CD8-positive, alpha-beta memory T cell (primary cell): ENCODE measurements around the gene TMED10. TPM values are rescaled to one million over a fixed set of nuclear protein-coding genes. Genes with fewer than 3 reads are reported as not detected.

ENCODE experiments used
- CTCF ChIA-PET: fragments of 350-600 bp; sonication (Branson Sonifier 250); formaldehyde crosslinking; loops from one replicate; lab custom pipeline; 2021; ENCODE audit warnings: antibody characterized with exemption; lab: Charles Lee
- POLR2A ChIA-PET: fragments of 350-600 bp; sonication (Branson Sonifier 250); formaldehyde crosslinking; loops from one replicate; lab custom pipeline; 2021; ENCODE audit warnings: antibody characterized with exemption; lab: Charles Lee
- DNase-seq, 5 donors: peaks; one replicate each; pipeline versions ENCODE4 v3.0.0 to v3.0.0-alpha.2; 2020 to 2022; ENCODE audit warnings: mixed read lengths in 1 of 5
- H3K27ac ChIP-seq: one replicate; pipeline ENCODE4 v1.7.0; 2013; ENCODE audit warnings: low read depth, mild to moderate bottlenecking, low read length, moderate library complexity
- H3K27me3 ChIP-seq: 2 replicates; pipeline ENCODE4 v1.7.0; 2013; ENCODE audit warnings: low read length, mild to moderate bottlenecking; ENCODE audit not compliant: insufficient read depth, poor library complexity, severe bottlenecking
- H3K36me3 ChIP-seq: 2 replicates; pipeline ENCODE4 v1.7.0; 2013; ENCODE audit warnings: mild to moderate bottlenecking, low read length, moderate library complexity; ENCODE audit not compliant: insufficient read depth
- H3K4me1 ChIP-seq: 2 replicates; pipeline ENCODE4 v1.7.0; 2013; ENCODE audit warnings: mild to moderate bottlenecking, low read length, moderate library complexity; ENCODE audit not compliant: insufficient read depth
- H3K4me3 ChIP-seq: 2 replicates; pipeline ENCODE4 v1.7.0; 2013; ENCODE audit warnings: mild to moderate bottlenecking, low read length
- H3K9me3 ChIP-seq: 2 replicates; pipeline ENCODE4 v1.7.0; 2013; ENCODE audit warnings: mild to moderate bottlenecking, low read length
- H3K27ac Mint-ChIP-seq, 8 donors: one replicate each; pipeline ENCODE4 v1.8.0; 2020 to 2021; ENCODE audit warnings: mixed read lengths in 8 of 8, mild to moderate bottlenecking in 6 of 8, inconsistent platforms in 3 of 8, moderate library complexity in 3 of 8
- H3K27me3 Mint-ChIP-seq, 2 donors: one replicate each; pipeline ENCODE4 v1.8.0; 2020 to 2021; ENCODE audit warnings: mixed read lengths in 2 of 2, mild to moderate bottlenecking in 1 of 2, moderate library complexity in 1 of 2
- H3K36me3 Mint-ChIP-seq, 3 donors: one replicate each; pipeline ENCODE4 v1.8.0; 2020 to 2021; ENCODE audit warnings: mixed read lengths in 3 of 3, inconsistent platforms in 1 of 3, mild to moderate bottlenecking in 1 of 3
- H3K4me1 Mint-ChIP-seq, 3 donors: one replicate each; pipeline ENCODE4 v1.8.0; 2020 to 2021; ENCODE audit warnings: mixed read lengths in 3 of 3, inconsistent platforms in 1 of 3, mild to moderate bottlenecking in 1 of 3
- H3K4me3 Mint-ChIP-seq, 7 donors: one replicate each; pipeline ENCODE4 v1.8.0; 2020 to 2021; ENCODE audit warnings: mixed read lengths in 7 of 7, mild to moderate bottlenecking in 6 of 7, moderate library complexity in 4 of 7, inconsistent platforms in 2 of 7
- H3K9me3 Mint-ChIP-seq, 5 donors: one replicate each; pipeline ENCODE4 v1.8.0; 2020 to 2022; ENCODE audit warnings: mixed read lengths in 5 of 5, mild to moderate bottlenecking in 3 of 5, moderate library complexity in 2 of 5, inconsistent platforms in 1 of 5
- polyA plus RNA-seq: library from polyadenylated mRNA; unstranded; fragments of 300-500 nt; fragmentation: Illumina TruSeq; gene quantifications from one replicate; pipeline ENCODE4 v1.2.3, GENCODE V29; 2021
- total RNA-seq, 2 experiments: library from RNA; stranded (reverse); gene quantifications; one replicate each; pipeline ENCODE4 v1.2.3, GENCODE V29; 2021

The TMED10 gene
- total and polyA plus RNA-seq, 3 experiments from 2014 or later, result 178 to 321 (median 178) TPM

DNA sequence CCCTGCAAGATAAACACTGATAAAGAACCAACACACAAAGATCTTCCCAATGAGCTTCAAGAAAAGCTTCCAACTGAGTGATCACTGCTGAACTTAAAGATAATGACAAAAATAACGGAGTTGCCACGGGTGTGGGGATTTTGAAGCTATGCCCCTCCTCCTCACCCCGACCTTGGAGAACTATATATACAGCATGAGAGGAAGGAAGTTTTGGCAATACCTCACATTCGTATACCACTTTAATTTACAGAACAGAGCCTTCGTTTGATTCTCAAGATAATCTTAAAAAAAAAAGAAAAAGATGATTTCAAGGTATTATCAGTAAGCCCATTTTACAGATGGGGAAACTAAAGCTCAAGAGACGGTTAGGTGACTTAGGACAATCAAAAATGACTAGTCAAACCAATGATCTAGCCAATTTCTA lies 50.3 kb downstream of the TMED10 start:
- peak overlapping the region; percentile 95 for H3K27ac ChIP-seq
- no peaks in the 10 kb centered on the region for H3K9me3 Mint-ChIP-seq
- no peaks in the 10 kb centered on the region for H3K9me3 ChIP-seq
- ChIA-PET POLR2A (interaction anchor here (0.6 to 1.4 kb wide), 7 partner anchors 106 to 437 kb away, joined by 3 to 6 read pairs (median 4); no protein-coding TSS in a partner anchor), CTCF (interaction anchor here (0.7 to 7.1 kb wide), 7 partner anchors 15 to 389 kb away, joined by 3 to 72 read pairs (median 4); partner anchors contain the start of gene ACYP1)
- peaks cover 35 to 56% (median 55%) of the 10 kb centered on the region in 3 donors for H3K4me1 Mint-ChIP-seq
- no peaks in the 10 kb centered on the region for H3K36me3 ChIP-seq
- DNase-seq, result peak in 1 of 5 donors; percentile 33
- H3K4me3 ChIP-seq, result peak overlapping the region; percentile 99
- H3K36me3 Mint-ChIP-seq, result peaks cover 2 to 24% (median 3%) of the 10 kb centered on the region in 3 donors
- peak overlapping the region; percentile 88 to 98 (median 97) for H3K4me3 Mint-ChIP-seq
- H3K4me1 ChIP-seq, result peaks cover 36% of the 10 kb centered on the region
- peak overlapping the region; percentile 95 to 99 (median 98) for H3K27ac Mint-ChIP-seq
- H3K27me3 ChIP-seq, result no peaks in the 10 kb centered on the region
- no peaks in the 10 kb centered on the region for H3K27me3 Mint-ChIP-seq

DNA sequence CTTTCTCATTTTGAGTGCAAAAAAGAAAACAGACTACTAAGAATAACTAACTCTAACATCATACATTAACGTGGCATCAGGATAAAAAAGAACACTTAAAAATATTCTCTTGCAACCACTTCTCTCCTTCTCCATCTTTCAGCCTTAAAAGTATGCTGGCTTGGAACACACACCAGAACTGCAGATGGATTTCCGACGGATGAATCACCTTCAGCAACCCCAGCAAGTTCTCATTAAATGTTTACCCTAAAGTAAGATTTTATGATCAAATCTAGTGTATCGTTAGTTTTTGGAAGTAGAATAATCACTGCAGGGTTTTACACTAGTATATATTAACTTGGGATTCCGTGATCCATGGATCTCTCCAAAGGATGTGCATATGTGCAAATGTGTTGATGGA lies 50.8 kb downstream of the TMED10 start:
- DNase-seq, result no peak
- ChIA-PET CTCF (interaction anchor here (1.3 to 7.1 kb wide), 5 partner anchors 170 to 390 kb away, joined by 4 to 72 read pairs (median 6); no protein-coding TSS in a partner anchor), POLR2A (interaction anchor here (1.1 to 1.4 kb wide), 2 partner anchors 208 to 243 kb away, joined by 5 to 6 read pairs; no protein-coding TSS in a partner anchor)
- H3K4me1 ChIP-seq, result peaks cover 36% of the 10 kb centered on the region
- Mint-ChIP-seq H3K36me3 (peaks cover 4 to 25% (median 7%) of the 10 kb centered on the region in 3 donors), H3K4me3 (peak overlapping the region; percentile 88 to 98 (median 97)), H3K27me3 (no peaks in the 10 kb centered on the region), H3K9me3 (no peaks in the 10 kb centered on the region), H3K27ac (peak overlapping the region; percentile 1 to 99 (median 98)), H3K4me1 (peaks cover 35 to 60% (median 58%) of the 10 kb centered on the region in 3 donors)
- peak overlapping the region; percentile 99 for H3K4me3 ChIP-seq
- no peaks in the 10 kb centered on the region for H3K27me3 ChIP-seq
- H3K9me3 ChIP-seq, result no peaks in the 10 kb centered on the region
- no peak overlapping the region for H3K27ac ChIP-seq
- no peaks in the 10 kb centered on the region for H3K36me3 ChIP-seq

DNA sequence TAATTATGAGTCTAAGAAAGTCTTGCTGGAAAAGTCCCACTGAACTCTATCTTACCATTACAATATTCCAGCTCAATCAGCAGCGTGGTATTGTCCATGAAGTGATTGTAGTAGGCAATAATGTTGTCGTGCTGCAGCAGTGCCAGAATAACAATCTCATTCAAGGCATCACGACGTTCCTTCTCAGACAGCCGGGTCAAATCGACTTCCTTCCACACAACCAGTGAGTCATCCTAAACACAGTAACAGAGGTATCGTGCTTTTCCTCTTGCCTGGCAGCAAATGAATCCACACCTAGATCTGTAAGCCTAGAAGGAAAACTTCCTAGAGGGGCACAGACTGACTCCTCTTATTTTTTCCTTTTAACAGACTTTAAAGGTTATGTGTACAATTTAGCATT lies 52.4 kb downstream of the TMED10 start:
- ChIA-PET POLR2A (interaction anchor here (0.6 kb wide), 2 partner anchors 169 to 463 kb away, joined by 3 read pairs; partner anchors contain the start of gene PGF), CTCF (interaction anchor here (0.9 kb wide), 1 partner anchor 245 kb away, joined by 3 read pairs; no protein-coding TSS in a partner anchor)
- H3K4me1 ChIP-seq, result peaks cover 36% of the 10 kb centered on the region
- H3K36me3 ChIP-seq, result no peaks in the 10 kb centered on the region
- no peaks in the 10 kb centered on the region for H3K27me3 ChIP-seq
- no peak overlapping the region for H3K4me3 ChIP-seq
- no peak for DNase-seq
- H3K9me3 Mint-ChIP-seq, result no peaks in the 10 kb centered on the region
- no peaks in the 10 kb centered on the region for H3K27me3 Mint-ChIP-seq
- H3K4me3 Mint-ChIP-seq, result peak overlapping the region in 4 of 7 donors; percentile 2 to 27 (median 10)
- peaks cover 34 to 57% (median 55%) of the 10 kb centered on the region in 3 donors for H3K4me1 Mint-ChIP-seq
- H3K27ac ChIP-seq, result no peak overlapping the region
- H3K36me3 Mint-ChIP-seq, result peaks cover 10 to 40% (median 12%) of the 10 kb centered on the region in 3 donors
- peak overlapping the region; percentile 29 to 82 (median 52) for H3K27ac Mint-ChIP-seq
- H3K9me3 ChIP-seq, result no peaks in the 10 kb centered on the region

DNA sequence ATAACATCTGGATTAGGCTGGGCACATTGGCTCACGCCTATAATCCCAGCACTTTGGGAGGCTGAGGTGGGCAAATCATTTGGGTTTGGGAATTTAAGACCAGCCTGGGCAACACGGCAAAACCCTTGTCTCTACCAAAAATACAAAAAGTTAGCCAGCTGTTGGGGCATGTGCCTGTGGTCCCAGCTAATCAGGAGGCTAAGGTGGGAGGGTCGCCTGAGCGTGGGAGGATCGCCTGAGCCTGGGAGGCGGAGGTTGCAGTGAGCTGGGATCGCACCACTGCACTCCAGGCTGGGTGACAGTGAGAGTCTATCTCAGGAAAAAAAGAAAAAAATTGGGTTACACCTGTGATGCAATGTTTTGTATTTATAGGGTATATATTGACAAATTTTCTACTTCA lies 54.9 kb downstream of the TMED10 start:
- POLR2A ChIA-PET, result no interaction called here

DNA sequence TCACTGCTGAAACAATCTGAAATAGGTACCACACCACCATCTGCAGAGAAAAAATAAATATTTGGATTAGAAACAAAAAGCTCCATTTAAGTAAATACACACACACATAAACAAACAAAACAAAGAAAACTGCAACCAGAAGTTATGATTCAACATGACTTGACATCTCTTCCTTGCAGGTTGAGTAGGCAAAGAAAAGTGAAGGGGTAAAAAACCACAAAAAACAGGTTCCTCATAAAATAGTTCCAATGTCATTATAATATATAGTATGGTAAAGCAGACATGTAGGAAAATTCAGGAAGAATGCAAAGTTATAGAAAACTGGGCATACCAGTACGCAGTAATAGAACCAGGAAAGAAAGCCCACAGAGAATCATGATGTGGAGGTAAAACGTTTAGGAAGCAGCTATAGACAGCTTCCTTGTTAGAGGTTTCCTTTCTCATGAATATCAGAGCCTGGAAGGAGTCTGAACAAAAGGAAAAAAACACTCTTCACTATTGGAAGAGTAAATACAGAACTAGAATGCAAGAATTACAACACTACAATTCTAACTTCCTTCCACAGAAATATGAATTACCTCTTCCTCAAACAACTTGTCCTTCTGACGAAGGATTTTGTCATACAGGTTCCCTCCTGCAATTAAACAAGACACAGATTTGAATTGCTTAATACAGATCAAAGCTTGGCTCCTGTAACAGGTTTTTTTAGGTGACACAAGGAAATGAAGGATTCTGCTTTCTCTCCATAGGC lies 55.7 kb downstream of the TMED10 start:
- Mint-ChIP-seq H3K4me3 (no peak overlapping the region), H3K4me1 (peaks cover 16 to 32% (median 30%) of the 10 kb centered on the region in 3 donors), H3K27me3 (no peaks in the 10 kb centered on the region), H3K27ac (peak overlapping the region in 2 of 8 donors; percentile 20 to 30), H3K9me3 (no peaks in the 10 kb centered on the region), H3K36me3 (peaks cover 12 to 62% (median 13%) of the 10 kb centered on the region in 3 donors)
- Histone ChIP-seq H3K36me3 (peaks cover 10% of the 10 kb centered on the region), H3K4me3 (no peak overlapping the region), H3K27me3 (no peaks in the 10 kb centered on the region), H3K9me3 (no peaks in the 10 kb centered on the region), H3K4me1 (peaks cover 18% of the 10 kb centered on the region), H3K27ac (no peak overlapping the region)
- POLR2A ChIA-PET, result no interaction called here
- CTCF ChIA-PET, result interaction anchor here (0.6 to 1.4 kb wide), 3 partner anchors 10 to 1089 kb away, joined by 3 to 4 read pairs (median 3); no protein-coding TSS in a partner anchor
- DNase-seq, result no peak

More for the DNA sequence above, 54.9 kb downstream of the TMED10 start:
- Mint-ChIP-seq H3K27me3 (no peaks in the 10 kb centered on the region), H3K36me3 (peaks cover 12 to 56% (median 13%) of the 10 kb centered on the region in 3 donors), H3K4me3 (no peak overlapping the region), H3K4me1 (peaks cover 22 to 37% (median 35%) of the 10 kb centered on the region in 3 donors), H3K9me3 (no peaks in the 10 kb centered on the region), H3K27ac (no peak overlapping the region)
- peaks cover 10% of the 10 kb centered on the region for H3K36me3 ChIP-seq
- no peaks in the 10 kb centered on the region for H3K9me3 ChIP-seq
- no peak overlapping the region for H3K4me3 ChIP-seq
- CTCF ChIA-PET, result no interaction called here
- no peak overlapping the region for H3K27ac ChIP-seq
- DNase-seq, result no peak
- no peaks in the 10 kb centered on the region for H3K27me3 ChIP-seq
- H3K4me1 ChIP-seq, result peaks cover 25% of the 10 kb centered on the region

DNA sequence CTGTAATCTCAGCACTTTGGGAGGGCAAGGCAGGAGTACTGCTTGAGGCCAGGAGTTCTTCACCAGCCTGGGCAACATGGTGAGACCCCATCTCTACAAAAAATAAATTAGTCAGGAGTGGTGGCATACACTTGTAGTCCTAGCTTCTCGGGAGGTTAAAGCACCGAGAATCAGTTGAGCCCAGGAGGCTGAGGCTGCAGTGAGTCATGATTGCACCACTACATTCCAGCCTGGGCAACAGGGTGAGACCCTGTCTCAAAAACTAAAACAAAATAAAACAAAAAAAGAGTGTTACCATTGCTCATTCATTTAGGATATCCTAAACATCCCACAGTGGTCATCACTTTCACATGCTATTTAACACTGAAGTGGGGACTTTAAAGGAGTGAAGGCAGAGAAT lies 57.4 kb downstream of the TMED10 start:
- Histone ChIP-seq H3K4me3 (no peak overlapping the region), H3K27ac (no peak overlapping the region), H3K36me3 (peaks cover 11% of the 10 kb centered on the region), H3K27me3 (no peaks in the 10 kb centered on the region), H3K4me1 (peaks cover 7% of the 10 kb centered on the region), H3K9me3 (no peaks in the 10 kb centered on the region)
- Mint-ChIP-seq H3K9me3 (no peaks in the 10 kb centered on the region), H3K36me3 (peaks cover 12 to 74% (median 16%) of the 10 kb centered on the region in 3 donors), H3K4me3 (no peak overlapping the region), H3K4me1 (peaks cover 8 to 29% (median 19%) of the 10 kb centered on the region in 3 donors), H3K27ac (no peak overlapping the region), H3K27me3 (no peaks in the 10 kb centered on the region)
- DNase-seq, result no peak
- ChIA-PET POLR2A (no interaction called here), CTCF (no interaction called here)

DNA sequence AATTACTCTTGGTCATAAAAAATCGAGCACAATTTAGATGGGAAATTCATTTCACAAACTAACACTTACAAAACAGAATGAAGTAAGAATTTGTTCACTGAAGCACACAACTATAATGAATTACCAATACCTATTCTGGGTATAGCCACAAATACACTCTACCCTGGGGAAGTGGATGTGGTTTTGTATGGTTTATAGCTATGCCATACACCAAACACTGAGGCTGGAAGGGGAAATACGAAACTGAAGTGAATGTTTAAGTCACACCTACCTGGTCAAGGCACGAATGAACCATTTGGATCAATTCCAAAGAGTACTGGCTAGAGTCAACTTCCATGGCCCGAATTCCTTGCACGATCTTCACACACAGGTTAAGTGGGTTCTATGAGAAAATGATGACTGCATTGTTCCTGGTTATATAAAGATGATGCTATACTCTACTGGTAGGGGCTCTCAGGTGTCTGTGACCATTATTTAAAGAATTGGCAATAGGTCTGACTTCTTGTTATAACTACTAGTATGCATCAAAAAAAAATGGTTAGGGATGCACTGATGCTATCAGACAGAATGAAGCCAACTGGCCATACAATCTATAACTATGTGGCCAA lies 62.4 kb downstream of the TMED10 start:
- peaks cover 7 to 94% (median 42%) of the 10 kb centered on the region in 3 donors for H3K36me3 Mint-ChIP-seq

More for the DNA sequence above, 62.4 kb downstream of the TMED10 start:
- H3K9me3 ChIP-seq, result no peaks in the 10 kb centered on the region
- CTCF ChIA-PET, result no interaction called here
- POLR2A ChIA-PET, result no interaction called here
- H3K27me3 ChIP-seq, result no peaks in the 10 kb centered on the region
- H3K4me1 ChIP-seq, result peaks cover 5% of the 10 kb centered on the region
- DNase-seq, result no peak
- no peak overlapping the region for H3K4me3 ChIP-seq
- H3K36me3 ChIP-seq, result peaks cover 51% of the 10 kb centered on the region
- H3K27me3 Mint-ChIP-seq, result no peaks in the 10 kb centered on the region
- no peaks in the 10 kb centered on the region for H3K9me3 Mint-ChIP-seq
- no peak overlapping the region for H3K4me3 Mint-ChIP-seq
- peaks cover 14 to 31% (median 14%) of the 10 kb centered on the region in 3 donors for H3K4me1 Mint-ChIP-seq
- H3K27ac ChIP-seq, result no peak overlapping the region
- H3K27ac Mint-ChIP-seq, result peak overlapping the region in 5 of 8 donors; percentile 11 to 81 (median 36)
